HG03175 (cell line): ENCODE data around the gene MC5R.
A peak's percentile ranks its signal among the peaks of the same experiment; 100 is the strongest.

Source experiments
- ATAC-seq: cut with Tn5 transposase; IDR thresholded peaks from one replicate; pipeline ENCODE4 v1.9.1; 2021; ENCODE audit warnings: mild to moderate bottlenecking, moderate library complexity; ENCODE audit not compliant: unreplicated experiment

The MC5R gene

GRCh38 chr18:13823707-13824395 is at the start of gene MC5R:
MC5R (plus strand) TSS chr18:13824149; CDS start chr18:13825766, 1,617 bp downstream.
- peak; percentile 88 for ATAC-seq

- no peak for ATAC-seq
Observed at GRCh38 chr18:13775058-13775457, 48.9 kb upstream of the MC5R start.

DNA sequence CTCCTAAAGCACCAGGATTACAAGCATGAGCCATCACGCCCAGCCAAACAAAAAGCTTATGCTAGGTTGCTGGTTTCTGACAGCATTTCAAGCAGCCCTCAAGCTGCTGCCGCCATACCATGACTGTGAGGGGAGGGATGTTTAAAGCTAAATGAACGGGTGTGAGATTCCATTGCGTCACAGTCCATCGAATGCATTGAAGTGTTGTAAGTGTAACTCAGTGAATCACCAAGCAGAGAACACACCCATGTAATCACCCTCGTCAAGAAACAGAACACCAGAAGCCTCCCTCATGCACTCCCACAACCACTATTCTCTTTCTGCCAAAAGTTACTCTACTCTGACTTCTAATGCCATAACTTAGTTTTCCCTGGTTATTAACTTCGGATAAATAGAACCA is 32.8 kb upstream of the MC5R start:
- no peak for ATAC-seq

DNA sequence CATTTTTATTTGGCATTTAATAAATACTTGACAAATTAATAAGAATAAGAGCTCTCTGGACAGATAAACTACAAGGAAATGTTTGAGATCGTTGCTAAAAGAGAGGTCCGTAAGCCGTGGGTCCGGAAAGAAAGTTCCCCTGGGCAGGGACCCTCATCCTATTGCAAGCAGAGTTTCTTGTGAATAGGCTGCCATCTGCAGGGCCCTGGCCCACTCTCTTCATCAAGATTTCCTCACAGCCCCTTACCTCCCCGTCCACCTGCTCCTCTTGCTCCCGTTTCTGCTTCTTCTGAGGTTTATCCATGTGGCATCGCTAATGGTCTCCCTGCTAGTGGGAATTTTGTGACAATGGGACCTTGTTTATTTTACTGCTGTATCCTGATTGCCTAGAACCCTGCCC is 30.1 kb upstream of the MC5R start:
- ATAC-seq = no peak

GRCh38 chr18:13796515-13796914 is 27.4 kb upstream of the MC5R start:
- no peak for ATAC-seq

GRCh38 chr18:13797157-13797611 is 26.8 kb upstream of the MC5R start:
- ATAC-seq = no peak

DNA sequence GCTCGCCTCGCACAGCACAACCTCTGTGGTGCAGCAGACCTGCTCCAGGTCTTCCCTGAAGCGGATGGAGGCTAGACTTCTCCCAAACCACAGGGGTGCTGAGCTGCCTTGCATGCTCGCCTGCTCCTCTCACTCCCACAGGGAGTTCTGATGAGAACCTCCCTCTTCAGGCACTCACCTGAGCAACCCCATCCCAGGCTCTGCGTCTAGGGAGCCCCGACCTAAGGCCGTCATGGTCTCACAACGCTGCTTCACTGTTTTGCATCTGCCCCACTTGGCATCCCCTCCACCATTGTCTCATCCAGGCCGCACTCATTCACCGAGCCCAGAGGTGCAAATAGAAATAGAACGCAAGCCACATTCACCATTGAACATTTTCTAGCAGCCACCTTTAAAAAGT is 24.6 kb upstream of the MC5R start:
- ATAC-seq = no peak

DNA sequence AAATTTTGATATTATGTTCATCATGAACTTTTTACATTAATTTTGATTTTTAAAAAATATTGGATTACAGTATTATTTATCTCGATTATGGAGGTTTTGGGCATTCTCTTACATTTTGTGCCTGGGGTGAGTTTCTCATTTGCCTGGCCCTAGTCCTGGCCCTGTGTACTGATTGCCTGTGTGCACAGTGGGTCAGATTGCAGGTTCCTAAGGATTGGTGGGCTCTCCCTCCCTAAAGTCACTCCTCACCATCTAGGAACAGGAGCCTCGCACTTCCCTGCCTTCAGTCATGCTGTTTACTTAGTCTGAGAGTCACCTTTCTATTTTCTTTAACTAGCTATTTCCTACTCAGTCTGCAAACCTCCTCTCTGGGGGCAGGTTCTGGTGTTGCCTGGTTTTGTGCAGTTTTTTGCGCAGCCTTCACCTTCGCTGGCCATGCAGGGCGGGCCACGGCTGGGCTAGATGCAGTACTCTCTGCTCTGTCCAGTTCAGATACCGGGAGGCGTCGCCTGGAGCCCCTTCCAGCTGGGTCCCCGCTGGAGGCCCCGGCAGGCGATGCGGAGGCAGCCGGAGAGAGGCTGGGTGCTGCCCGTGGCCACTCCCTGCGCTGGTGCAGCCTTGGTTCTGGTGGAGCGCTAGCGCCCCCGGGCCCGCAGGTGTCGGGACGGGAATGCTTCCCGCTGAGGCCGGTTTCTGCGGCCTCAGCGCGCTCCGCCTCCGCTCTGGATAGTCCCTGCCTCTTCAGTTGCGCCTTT is 23.3 kb upstream of the MC5R start:
- ATAC-seq = no peak

GRCh38 chr18:13801260-13801601 is 22.7 kb upstream of the MC5R start:
- no peak for ATAC-seq

DNA sequence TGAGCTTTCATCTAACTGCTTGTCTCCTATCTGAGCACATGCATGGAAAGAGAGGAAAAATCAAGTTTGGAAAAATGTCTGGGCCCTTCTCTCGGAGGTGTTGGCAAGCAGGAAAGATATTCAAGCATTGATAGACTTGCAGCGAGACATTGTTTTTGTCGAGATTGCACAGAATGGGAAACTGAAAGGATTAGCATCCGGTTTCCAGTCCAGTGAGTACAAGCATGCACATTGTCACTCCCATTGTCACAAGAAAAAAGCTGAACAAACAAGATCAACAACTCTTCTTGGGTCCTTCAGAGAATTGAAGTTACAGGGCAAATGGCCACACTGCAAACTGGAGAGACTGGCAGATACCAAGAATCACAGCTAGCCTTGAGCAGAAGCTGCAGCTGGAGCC is 19.6 kb upstream of the MC5R start:
- ATAC-seq = no peak

GRCh38 chr18:13808294-13809042 is 15.5 kb upstream of the MC5R start:
- no peak for ATAC-seq

DNA sequence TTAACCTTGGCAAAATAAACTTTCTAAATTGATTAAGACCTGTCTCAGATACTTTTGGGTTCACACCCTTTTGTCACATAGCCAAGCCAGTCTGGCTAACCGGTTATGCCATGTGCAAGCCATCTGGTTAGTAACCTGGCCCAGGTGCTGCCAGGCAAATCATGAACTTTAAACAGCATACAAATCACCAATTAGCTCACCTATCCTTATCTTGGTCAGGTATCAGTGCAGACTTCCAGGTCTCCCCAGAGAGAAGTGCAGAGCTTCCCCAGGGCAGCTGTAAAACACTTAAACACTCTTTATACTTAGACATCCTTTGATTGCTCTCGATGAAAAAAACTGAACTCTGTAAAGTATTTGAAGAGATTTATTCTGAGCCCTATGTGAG is 14.9 kb upstream of the MC5R start:
- ATAC-seq = no peak

DNA sequence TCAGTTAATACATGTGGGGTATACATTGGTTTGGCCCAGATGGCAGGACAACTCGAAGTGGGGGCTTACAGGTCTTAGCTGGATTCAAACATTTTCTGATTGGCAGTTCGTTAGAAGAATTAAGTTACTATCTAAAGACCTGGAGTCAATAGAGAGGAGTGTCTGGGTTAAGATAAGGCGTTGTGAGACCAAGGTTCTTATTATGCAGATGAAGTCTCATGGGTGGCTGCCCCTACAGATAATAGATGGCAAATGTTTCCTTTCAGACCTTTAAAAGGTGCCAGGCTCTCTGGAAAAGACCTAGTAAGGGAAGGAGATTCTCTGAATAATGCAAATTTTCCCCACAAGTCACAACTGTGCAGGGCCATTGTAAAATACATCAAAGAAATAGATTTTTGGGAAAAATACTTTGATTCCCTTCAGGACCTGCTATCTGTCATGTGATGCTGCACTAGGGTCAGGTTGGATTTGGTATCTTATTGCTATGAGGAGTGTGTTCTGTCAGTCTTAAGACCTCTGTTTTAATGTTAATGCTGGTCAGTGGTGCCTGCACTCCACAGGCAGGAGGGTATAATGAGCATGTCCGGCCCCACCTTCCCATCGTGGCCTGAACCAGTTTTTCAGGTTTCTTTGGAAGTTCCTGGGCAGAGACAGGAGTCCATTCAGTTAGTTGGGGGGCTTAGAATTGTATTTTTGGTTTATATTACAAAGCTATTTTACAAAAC is 14.3 kb upstream of the MC5R start:
- ATAC-seq = no peak

DNA sequence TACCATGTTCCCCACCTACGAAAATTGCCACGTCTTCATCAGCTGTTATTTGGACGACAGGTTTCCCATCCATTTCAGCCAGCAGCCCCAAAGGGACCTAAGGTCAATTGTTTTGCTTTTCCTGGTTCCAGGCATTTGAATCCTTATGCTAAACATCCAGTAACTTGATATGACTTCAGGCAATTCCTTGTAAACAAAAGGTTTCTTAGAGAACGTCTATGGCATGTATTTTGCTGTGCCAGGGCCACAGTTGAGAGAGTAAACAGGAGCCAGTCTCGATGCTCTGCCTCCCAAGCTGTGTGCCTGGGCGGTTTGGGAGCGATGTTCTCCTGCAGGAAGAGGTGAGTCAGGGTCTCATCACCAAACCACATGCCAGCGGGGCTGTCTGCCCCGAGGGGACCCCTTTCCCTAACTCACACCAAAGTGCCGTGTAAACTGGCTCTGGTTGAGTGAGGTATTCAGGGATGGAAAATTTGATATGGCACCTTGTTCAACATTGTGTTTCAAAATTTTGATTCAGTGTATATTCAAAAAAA is 12.9 kb upstream of the MC5R start:
- ATAC-seq = no peak

DNA sequence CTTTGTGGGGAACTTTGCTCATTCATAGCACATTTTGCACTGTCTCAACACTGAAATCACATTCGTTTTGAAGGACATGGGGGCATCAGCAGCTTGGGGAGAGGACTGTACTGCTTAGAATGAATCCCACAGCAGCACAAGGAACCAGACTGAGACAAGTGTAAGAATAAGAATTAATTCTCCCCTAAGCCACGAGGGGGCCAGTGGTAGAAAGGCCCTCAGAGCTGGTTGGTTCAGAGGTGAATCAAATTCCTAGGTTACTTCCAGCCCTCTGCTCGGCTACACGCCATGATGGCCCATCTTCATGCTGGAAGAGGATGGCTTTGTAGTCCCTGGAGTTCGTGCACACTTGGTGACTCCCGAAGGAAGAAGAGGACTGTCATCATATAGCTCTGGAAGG is 12.0 kb upstream of the MC5R start:
- no peak for ATAC-seq

GRCh38 chr18:13813271-13813849 is 10.6 kb upstream of the MC5R start:
- ATAC-seq = peak; percentile 85

- no peak for ATAC-seq
Observed at GRCh38 chr18:13826209-13826608, 2.3 kb downstream of the MC5R start.

- ATAC-seq = no peak
Observed at GRCh38 chr18:13831864-13832508, 8.0 kb downstream of the MC5R start.

DNA sequence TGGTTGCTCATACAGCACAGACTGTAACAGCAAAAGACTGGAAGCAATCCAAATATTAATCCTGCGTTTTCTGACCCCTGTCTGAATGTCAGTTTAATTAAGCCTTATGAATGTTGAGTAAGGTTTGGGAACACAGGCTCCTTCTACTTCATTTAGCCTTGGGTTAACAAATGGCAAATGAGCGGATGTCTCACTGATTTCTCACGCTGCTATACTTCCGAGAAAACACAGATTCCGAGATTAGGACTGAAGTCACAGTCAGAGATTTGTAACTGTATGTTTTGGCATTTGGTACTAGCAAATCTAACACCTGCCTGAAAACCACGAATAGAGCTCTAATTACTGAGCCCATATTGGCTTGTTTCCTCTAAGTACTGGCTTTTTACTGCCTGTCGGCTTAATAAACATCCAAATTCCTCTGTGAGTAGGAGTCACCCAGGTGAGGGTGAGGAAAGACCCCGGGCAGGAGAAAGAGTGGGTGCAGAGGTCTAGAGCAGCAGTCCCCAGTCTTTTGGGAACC is 10.6 kb downstream of the MC5R start:
- ATAC-seq = no peak

GRCh38 chr18:13835202-13835601 is 11.3 kb downstream of the MC5R start:
- ATAC-seq = no peak
